ENCODE results near the gene PLCH1. TPM values are rescaled to one million over a fixed set of nuclear protein-coding genes. Genes with fewer than 3 reads are reported as not detected.

PLCH1 gene
- total RNA-seq, 1 donor from 2014 or later: 32.0 TPM

GRCh38 chr3:155326244-155326643 is 418.6 kb downstream of the PLCH1 start:
- H3K36me3 Mint-ChIP-seq: no peaks in the 10 kb centered on the region
- TF ChIP-seq CTCF (IDR thresholded peaks at IDR 0.05): no peak
- TF ChIP-seq EZH2phosphoT487 (IDR thresholded peaks at IDR 0.05): no peak
- no peaks in the 10 kb centered on the region for H3K36me3 ChIP-seq
- H3F3A ChIP-seq (ENCODE audit: low read depth): peaks cover 4% of the 10 kb centered on the region
- H3K9me3 Mint-ChIP-seq: no peaks in the 10 kb centered on the region
- peaks cover 2% of the 10 kb centered on the region for H3K4me1 Mint-ChIP-seq
- no peak overlapping the region for H3K4me2 ChIP-seq
- H3K79me2 ChIP-seq (ENCODE audit: low read depth): no peaks in the 10 kb centered on the region
- no peak overlapping the region for H3K9ac ChIP-seq
- no peak overlapping the region for H3K27ac ChIP-seq
- no peak overlapping the region for H3K27ac Mint-ChIP-seq
- H3K4me3 ChIP-seq: no peak overlapping the region
- no peak overlapping the region for H2AFZ ChIP-seq (replicated peaks)
- H3K9me3 ChIP-seq (ENCODE audit: low read depth): no peaks in the 10 kb centered on the region
- peaks cover 11% of the 10 kb centered on the region for H3K4me1 ChIP-seq
- no peak for DNase-seq (ENCODE audit: low spot score)
- H3K27me3 ChIP-seq: no peaks in the 10 kb centered on the region
- no peaks in the 10 kb centered on the region for H4K20me1 ChIP-seq (ENCODE audit: low read depth)
- H3K27me3 Mint-ChIP-seq (ENCODE audit: insufficient read depth, low read depth): no peaks in the 10 kb centered on the region
- H3K4me3 Mint-ChIP-seq: no peak overlapping the region

Small RNAs within 50 kb of the gene (small RNA-seq; reads per million reads assigned to genes)
- gene AC108729.3 (not detected), gene RN7SL715P (not detected)

Other genes with a start within 250 kb of the PLCH1 start
- gene C3orf33, start 61.2 kb upstream of the PLCH1 start, total RNA-seq (ENCODE audit: low replicate concordance): 7.7 and 13.5 TPM in 2 replicates
- 21.8 and 27.4 TPM in 2 replicates for gene SLC33A1, start 109.4 kb upstream of the PLCH1 start, total RNA-seq (ENCODE audit: low replicate concordance)
- 156 and 279 TPM in 2 replicates for gene GMPS, start 125.6 kb upstream of the PLCH1 start, total RNA-seq (ENCODE audit: low replicate concordance)

Data from neural progenitor cell (in vitro differentiated cells).